ENCODE results near the gene GPR62. TPM values are rescaled to one million over a fixed set of nuclear protein-coding genes. Genes with fewer than 3 reads are reported as not detected.

GPR62 gene
- total RNA-seq, 3 donors from 2014 or later (not counting 1 experiment from before 2014, with no cell fraction given), result not detected

- Mint-ChIP-seq H3K9me3 (no peaks in the 10 kb centered on the region), H3K27ac (no peak overlapping the region), H3K4me1 (peaks cover 0 to 12% of the 10 kb centered on the region in 2 donors), H3K4me3 (no peak overlapping the region), H3K36me3 (no peaks in the 10 kb centered on the region), H3K27me3 (ENCODE audit: low read depth in 2 of 2) (peaks cover 7 to 12% of the 10 kb centered on the region in 2 donors)
- Histone ChIP-seq H3K36me3 (ENCODE audit: control insufficient read depth, insufficient read depth, low read length) (no peaks in the 10 kb centered on the region), H3K4me1 (ENCODE audit: control insufficient read depth, insufficient read depth, low read length) (peaks cover 12% of the 10 kb centered on the region), H3K4me3 (ENCODE audit: low read length) (no peak overlapping the region), H3K27me3 (ENCODE audit: control insufficient read depth, insufficient read depth, low read length) (peaks cover 19% of the 10 kb centered on the region), H3K9me3 (ENCODE audit: control insufficient read depth, insufficient read depth, low read length) (no peaks in the 10 kb centered on the region), H3K27ac (ENCODE audit: low read length) (no peak overlapping the region)
- WGBS (ENCODE audit: insufficient coverage), result 92% methylated on average over 10 of the region's 10 CpGs
- no peak for DNase-seq
- TF ChIP-seq CTCF (IDR thresholded peaks at IDR 0.05), result no peak
- intact Hi-C loops (cut with micrococcal nuclease), result no loop called here
- ATAC-seq, result no peak
These were observed 5.2 kb downstream of the GPR62 start for GRCh38 chr3:51960386-51960785.

GRCh38 chr3:51961011-51961410, 5.8 kb downstream of the GPR62 start:
- DNase-seq (no peak), ATAC-seq (no peak)
- peaks cover 20% of the 10 kb centered on the region for H3K27me3 ChIP-seq (ENCODE audit: control insufficient read depth, insufficient read depth, low read length)
- no peak overlapping the region for H3K27ac Mint-ChIP-seq
- TF ChIP-seq CTCF (IDR thresholded peaks at IDR 0.05), result no peak
- peaks cover 10% of the 10 kb centered on the region for H3K4me1 ChIP-seq (ENCODE audit: control insufficient read depth, insufficient read depth, low read length)
- no peak overlapping the region for H3K4me3 ChIP-seq (ENCODE audit: low read length)
- H3K9me3 Mint-ChIP-seq, result no peaks in the 10 kb centered on the region
- H3K36me3 ChIP-seq (ENCODE audit: control insufficient read depth, insufficient read depth, low read length), result no peaks in the 10 kb centered on the region
- WGBS (ENCODE audit: insufficient coverage), result 89% methylated on average over 18 of the region's 18 CpGs
- H3K27me3 Mint-ChIP-seq (ENCODE audit: low read depth in 2 of 2), result peaks cover 7 to 14% of the 10 kb centered on the region in 2 donors
- no peaks in the 10 kb centered on the region for H3K9me3 ChIP-seq (ENCODE audit: control insufficient read depth, insufficient read depth, low read length)
- H3K4me1 Mint-ChIP-seq, result peaks cover 0 to 16% of the 10 kb centered on the region in 2 donors
- H3K4me3 Mint-ChIP-seq, result no peak overlapping the region
- H3K27ac ChIP-seq (ENCODE audit: low read length), result no peak overlapping the region
- H3K36me3 Mint-ChIP-seq, result no peaks in the 10 kb centered on the region
- intact Hi-C loops (cut with micrococcal nuclease), result no loop called here

- peaks cover 16% of the 10 kb centered on the region for H3K27me3 ChIP-seq (ENCODE audit: control insufficient read depth, insufficient read depth, low read length)
- ATAC-seq, result no peak
- H3K36me3 Mint-ChIP-seq, result no peaks in the 10 kb centered on the region
- H3K4me3 ChIP-seq (ENCODE audit: low read length), result no peak overlapping the region
- no peak overlapping the region for H3K4me3 Mint-ChIP-seq
- TF ChIP-seq CTCF (IDR thresholded peaks at IDR 0.05), result no peak
- no peaks in the 10 kb centered on the region for H3K36me3 ChIP-seq (ENCODE audit: control insufficient read depth, insufficient read depth, low read length)
- H3K27ac ChIP-seq (ENCODE audit: low read length), result no peak overlapping the region
- H3K27me3 Mint-ChIP-seq (ENCODE audit: low read depth in 2 of 2), result peaks cover 7 to 10% of the 10 kb centered on the region in 2 donors
- 83% methylated on average over 9 of the region's 9 CpGs for WGBS (ENCODE audit: insufficient coverage)
- no peaks in the 10 kb centered on the region for H3K9me3 Mint-ChIP-seq
- no peaks in the 10 kb centered on the region for H3K9me3 ChIP-seq (ENCODE audit: control insufficient read depth, insufficient read depth, low read length)
- H3K4me1 ChIP-seq (ENCODE audit: control insufficient read depth, insufficient read depth, low read length), result peaks cover 10% of the 10 kb centered on the region
- intact Hi-C loops (cut with micrococcal nuclease), result no loop called here
- no peak for DNase-seq
- peaks cover 0 to 17% of the 10 kb centered on the region in 2 donors for H3K4me1 Mint-ChIP-seq
- H3K27ac Mint-ChIP-seq, result no peak overlapping the region
These were observed 6.7 kb downstream of the GPR62 start for GRCh38 chr3:51961602-51962569.
